K562 (cell line): ENCODE data around the gene RPS19. TPM values are rescaled to one million over a fixed set of nuclear protein-coding genes. Genes with fewer than 3 reads are reported as not detected.

Source experiments
- ARID1B ChIP-seq: fragments of 450-650 bp; IDR thresholded peaks from 2 replicates; pipeline ENCODE4 v1.6.1; 2016; ENCODE audit warnings: antibody characterized with exemption, mild to moderate bottlenecking, inconsistent platforms
- ASH1L ChIP-seq: fragments of 450-650 bp; IDR thresholded peaks from 2 replicates; pipeline ENCODE4 v1.6.1; 2018; ENCODE audit warnings: borderline replicate concordance, mild to moderate bottlenecking, low read depth; ENCODE audit not compliant: partially characterized antibody
- CREM ChIP-seq: IDR thresholded peaks from 2 replicates; pipeline ENCODE4 v1.6.1; 2014; ENCODE audit warnings: antibody characterized with exemption, low read depth
- DPF2 ChIP-seq: fragments of 450-650 bp; IDR thresholded peaks from 2 replicates; pipeline ENCODE4 v1.6.1; 2016
- GABPA ChIP-seq: fragments of 200-800 bp; sonication (Bioruptor generic); conservative IDR thresholded peaks from 2 replicates; pipeline ENCODE4 v1.6.1; 2016; ENCODE audit warnings: low read depth, missing genetic modification characterization, missing compliant biosample characterization
- GTF2B ChIP-seq: IDR thresholded peaks from 2 replicates; pipeline ENCODE4 v1.6.1; 2011; ENCODE audit not compliant: insufficient read length; ENCODE audit errors: extremely low read depth
- ILF3 ChIP-seq: fragments of 450-650 bp; IDR thresholded peaks from 2 replicates; pipeline ENCODE4 v1.6.1; 2018; ENCODE audit warnings: antibody characterized with exemption, mild to moderate bottlenecking, moderate library complexity, borderline replicate concordance
- KLF10 ChIP-seq: fragments of 250-450 bp; sonication (Bioruptor Pico); IDR thresholded peaks from 2 replicates; pipeline ENCODE4 v1.6.1; 2021; ENCODE audit warnings: matching md5 sums
- KLF16 ChIP-seq: IDR thresholded peaks from 2 replicates; pipeline ENCODE4 v1.6.1; 2016; ENCODE audit warnings: antibody characterized with exemption
- MECOM ChIP-seq: fragments of 250-450 bp; sonication (Bioruptor Pico); IDR thresholded peaks from 2 replicates; pipeline ENCODE4 v1.8.0; 2022; ENCODE audit warnings: inconsistent platforms
- MITF ChIP-seq: IDR thresholded peaks from 2 replicates; pipeline ENCODE4 v1.6.1; 2014; ENCODE audit warnings: antibody characterized with exemption
- NONO ChIP-seq, 2 experiments: fragments of 200-400 bp in 1 of 2; fragments of 450-650 bp in 1 of 2; formaldehyde crosslinking in 1 of 2; IDR thresholded peaks; 2 replicates each; pipeline ENCODE4 v1.6.1; 2017; ENCODE audit warnings: low read depth in 2 of 2, mild to moderate bottlenecking in 2 of 2, moderate library complexity in 2 of 2, low read length in 1 of 2
- PATZ1 ChIP-seq: fragments of 250-450 bp; sonication (Bioruptor Pico); IDR thresholded peaks from 2 replicates; pipeline ENCODE4 v1.5.0; 2020; ENCODE audit warnings: mild to moderate bottlenecking, borderline replicate concordance
- STAT5B ChIP-seq: fragments of 250-450 bp; sonication (Bioruptor Pico); IDR thresholded peaks from 2 replicates; pipeline ENCODE4 v1.8.0; 2021; ENCODE audit warnings: mild to moderate bottlenecking, inconsistent platforms
- TOE1 ChIP-seq, 2 experiments: fragments of 450-650 bp in 1 of 2; sonication (generic) in 1 of 2; formaldehyde crosslinking in 1 of 2; IDR thresholded peaks; 2 replicates each; pipeline versions ENCODE4 v1.7.1 to v1.8.0; 2016 to 2022; ENCODE audit warnings: borderline replicate concordance in 2 of 2, mild to moderate bottlenecking in 2 of 2, antibody characterized with exemption in 1 of 2, inconsistent platforms in 1 of 2, low read depth in 1 of 2, missing genetic modification reagents in 1 of 2, moderate library complexity in 1 of 2
- ZNF124 ChIP-seq: sonication (generic); formaldehyde crosslinking; IDR thresholded peaks from 2 replicates; pipeline ENCODE4 v1.8.1; 2022; ENCODE audit warnings: missing genetic modification reagents
- ZNF232 ChIP-seq: sonication (generic); formaldehyde crosslinking; IDR thresholded peaks from 2 replicates; pipeline ENCODE4 v1.8.0; 2022; ENCODE audit warnings: mild to moderate bottlenecking, missing genetic modification reagents
- ZNF263 ChIP-seq: sonication (generic); formaldehyde crosslinking; IDR thresholded peaks from 2 replicates; pipeline ENCODE4 v1.8.0; 2022; ENCODE audit warnings: mild to moderate bottlenecking, missing genetic modification reagents, borderline replicate concordance
- ZNF354B ChIP-seq: fragments of 250-450 bp; sonication (Bioruptor Pico); IDR thresholded peaks from 2 replicates; pipeline ENCODE4 v1.4.0; 2020
- ZNF609 ChIP-seq: sonication (generic); formaldehyde crosslinking; IDR thresholded peaks from 2 replicates; pipeline ENCODE4 v1.8.1; 2023; ENCODE audit warnings: missing genetic modification reagents, mild to moderate bottlenecking, borderline replicate concordance
- ZNF77 ChIP-seq: fragments of 250-450 bp; sonication (Bioruptor Pico); IDR thresholded peaks from 2 replicates; pipeline ENCODE4 v1.5.0; 2020
- polyA plus RNA-seq, 8 experiments: library from polyadenylated mRNA; depleted of rRNA in 4 of 8; stranded (reverse) in 5 of 8; unstranded in 3 of 8; fragments of >200 nt; fragmentation: Nextera tagmentation in 2 of 8; fragmentation: Illumina TruSeq in 1 of 8; extraction: Ambion mirVana in 2 of 8; extraction: Trizol in 1 of 8; gene quantifications; 2 replicates each; pipeline versions ENCODE4 v1.2.1 to v1.2.3, GENCODE V29; 2011 to 2014; ENCODE audit warnings: inconsistent platforms in 1 of 8, missing spikeins in 1 of 8
- total RNA-seq, 7 experiments: library from RNA; depleted of rRNA in 6 of 7; stranded (reverse); fragments of >200 nt in 6 of 7; fragmentation: Illumina TruSeq in 2 of 7; extraction: Trizol in 2 of 7; gene quantifications; 2 replicates each; pipeline versions ENCODE4 v1.2.1 to v1.2.3, GENCODE V29; 2011 to 2021; ENCODE audit warnings: low replicate concordance in 1 of 7

The RPS19 gene
- total and polyA plus RNA-seq, 9 of the 15 experiments (the other 6 are each of a cell fraction or from before 2014, with no cell fraction given): 1,964 to 3,408 (median 2,747) TPM

- no peak for TF ChIP-seq ZNF609 (CRISPR knock-in tag)
- 0 out of 2 replicates have a peak, but pooled peaks have one; percentile 15 for TF ChIP-seq TOE1 (IDR thresholded peaks at IDR 0.05; ENCODE audit: borderline replicate concordance)
- TF ChIP-seq TOE1 (CRISPR knock-in tag; IDR thresholded peaks at IDR 0.05; ENCODE audit: borderline replicate concordance, low read depth): no peak
- TF ChIP-seq MITF: no peak
- TF ChIP-seq ASH1L: no peak
- TF ChIP-seq STAT5B: no peak
- no peak for TF ChIP-seq NONO (IDR thresholded peaks at IDR 0.05; ENCODE audit: low read depth in 2 of 2, low read length in 1 of 2)
- peak; percentile 79 for TF ChIP-seq DPF2
- TF ChIP-seq ZNF77 (CRISPR knock-in tag): no peak
- no peak for TF ChIP-seq MECOM
- no peak for TF ChIP-seq ILF3
- 0 out of 2 replicates have a peak, but pooled peaks have one; percentile 24 for TF ChIP-seq GABPA (tag)
- no peak for TF ChIP-seq KLF10 (CRISPR knock-in tag)
- TF ChIP-seq GTF2B: no peak
- no peak for TF ChIP-seq PATZ1 (CRISPR knock-in tag)
- no peak for TF ChIP-seq KLF16
- TF ChIP-seq ZNF124: no peak
- TF ChIP-seq CREM: 0 out of 2 replicates have a peak, but pooled peaks have one; percentile 42
- TF ChIP-seq ZNF354B (CRISPR knock-in tag): no peak
- no peak for TF ChIP-seq ZNF232 (CRISPR knock-in tag)
- no peak for TF ChIP-seq ZNF263 (CRISPR knock-in tag)
- peak; percentile 77 for TF ChIP-seq ARID1B
Measured at GRCh38 chr19:41843371-41843770, 16.7 kb upstream of the RPS19 start (continued).
